SU-DHL-6 (cell line): Measurements from ENCODE around the gene SPATS1.

Experiments used
- H2AFZ ChIP-seq: fragments of 200-600 bp; sonication (generic); 2 replicates; pipeline ENCODE4 v1.6.1; 2014; ENCODE audit warnings: low read depth, mild to moderate bottlenecking, moderate library complexity, mixed read lengths, antibody characterized with exemption, low read length; ENCODE audit not compliant: severe bottlenecking
- H3F3A ChIP-seq: fragments of 200-600 bp; shearing (Covaris generic); 2 replicates; pipeline ENCODE4 v1.6.0; 2016; ENCODE audit warnings: antibody characterized with exemption, mild to moderate bottlenecking; ENCODE audit not compliant: insufficient read depth
- H3K27ac ChIP-seq: fragments of 200-600 bp; sonication (generic); 2 replicates; pipeline ENCODE4 v1.5.1; 2016; ENCODE audit warnings: low read depth, mild to moderate bottlenecking, low read length, moderate library complexity, mixed read lengths
- H3K27me3 ChIP-seq: fragments of 200-600 bp; sonication (generic), shearing (Covaris generic); 2 replicates; pipeline ENCODE4 v1.6.0; 2014; ENCODE audit warnings: mild to moderate bottlenecking, low read length
- H3K36me3 ChIP-seq: fragments of 200-600 bp; sonication (generic); 2 replicates; pipeline ENCODE4 v1.6.1; 2014; ENCODE audit warnings: mild to moderate bottlenecking, low read length, mixed read lengths
- H3K4me2 ChIP-seq: fragments of 300-600, 200-600 bp; shearing (Covaris generic), sonication (generic); 2 replicates; pipeline ENCODE4 v1.6.0; 2014; ENCODE audit warnings: low read length, low read depth, mild to moderate bottlenecking; ENCODE audit not compliant: poor library complexity, severe bottlenecking
- H3K4me3 ChIP-seq: fragments of 200-600 bp; sonication (generic); 2 replicates; pipeline ENCODE4 v1.5.1; 2014; ENCODE audit warnings: antibody characterized with exemption, low read length, mild to moderate bottlenecking, mixed read lengths; ENCODE audit not compliant: insufficient read depth, poor library complexity, severe bottlenecking
- H3K79me2 ChIP-seq: fragments of 200-600 bp; sonication (generic); 2 replicates; pipeline ENCODE4 v1.6.1; 2014; ENCODE audit warnings: mild to moderate bottlenecking, low read length, moderate library complexity; ENCODE audit not compliant: insufficient read depth
- H3K9ac ChIP-seq: fragments of 200-600 bp; sonication (generic); 2 replicates; pipeline ENCODE4 v1.7.0; 2014; ENCODE audit warnings: mild to moderate bottlenecking, low read length
- H3K9me2 ChIP-seq: fragments of 200-600 bp; sonication (generic); replicated peaks from 2 replicates; pipeline ENCODE4 v1.6.1; 2014; ENCODE audit warnings: low read length; ENCODE audit not compliant: insufficient read depth
- H3K9me3 ChIP-seq: fragments of 200-600 bp; sonication (generic); 2 replicates; pipeline ENCODE4 v1.6.1; 2014; ENCODE audit warnings: low read length, mixed read lengths; ENCODE audit not compliant: insufficient read depth
- H4K20me1 ChIP-seq: fragments of 200-600 bp; sonication (generic); 2 replicates; pipeline ENCODE4 v1.6.1; 2014; ENCODE audit warnings: low read depth, mild to moderate bottlenecking, antibody characterized with exemption, low read length, moderate library complexity, mixed read lengths
- EZH2phosphoT487 ChIP-seq: fragments of 200-600 bp; sonication (generic), shearing (Covaris generic); conservative IDR thresholded peaks from 2 replicates; pipeline ENCODE4 v1.6.1; 2018; ENCODE audit warnings: mild to moderate bottlenecking, antibody characterized with exemption, low read length, moderate library complexity, mixed read lengths
- TF ChIP-seq, protein P1 (sequence below): fragments of 200-600 bp; sonication (generic); IDR thresholded peaks from one replicate; pipeline ENCODE4 v1.5.1; 2017; ENCODE audit warnings: antibody characterized with exemption, mild to moderate bottlenecking, low read length, moderate library complexity; ENCODE audit not compliant: insufficient read depth, poor library complexity, severe bottlenecking

Gene SPATS1

DNA sequence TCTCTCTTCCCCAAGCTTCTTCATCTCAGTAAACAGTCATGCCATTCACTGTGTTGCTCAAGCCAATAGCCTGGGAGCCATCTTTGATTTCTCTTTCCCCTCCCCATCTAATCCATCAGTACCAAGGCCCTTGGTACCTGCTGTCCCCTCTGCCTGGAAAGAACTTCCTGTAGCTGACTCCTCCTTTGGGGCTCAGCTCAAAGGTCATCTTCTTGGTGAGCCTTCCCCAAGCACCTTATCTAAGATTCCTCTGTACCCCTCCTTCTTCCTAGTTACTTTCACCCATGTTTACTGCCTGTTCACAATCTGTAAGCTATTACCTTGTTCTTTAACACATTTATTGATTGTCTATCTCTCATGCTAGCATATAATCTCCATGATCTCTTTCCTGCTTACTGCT, 32.8 kb upstream of the SPATS1 start:
- Histone ChIP-seq H3K4me3 (no peak overlapping the region), H3K9ac (no peak overlapping the region), H3F3A (no peaks in the 10 kb centered on the region), H3K27me3 (no peaks in the 10 kb centered on the region), H3K9me2 (no peaks in the 10 kb centered on the region), H3K4me2 (no peak overlapping the region), H3K27ac (no peak overlapping the region), H3K9me3 (no peaks in the 10 kb centered on the region), H2AFZ (no peak overlapping the region), H3K79me2 (peaks cover 12% of the 10 kb centered on the region; the same call in 1 of the 2 replicates), H4K20me1 (no peaks in the 10 kb centered on the region), H3K36me3 (no peaks in the 10 kb centered on the region; the same call in 1 of the 2 replicates)
- TF ChIP-seq, protein P1, sequence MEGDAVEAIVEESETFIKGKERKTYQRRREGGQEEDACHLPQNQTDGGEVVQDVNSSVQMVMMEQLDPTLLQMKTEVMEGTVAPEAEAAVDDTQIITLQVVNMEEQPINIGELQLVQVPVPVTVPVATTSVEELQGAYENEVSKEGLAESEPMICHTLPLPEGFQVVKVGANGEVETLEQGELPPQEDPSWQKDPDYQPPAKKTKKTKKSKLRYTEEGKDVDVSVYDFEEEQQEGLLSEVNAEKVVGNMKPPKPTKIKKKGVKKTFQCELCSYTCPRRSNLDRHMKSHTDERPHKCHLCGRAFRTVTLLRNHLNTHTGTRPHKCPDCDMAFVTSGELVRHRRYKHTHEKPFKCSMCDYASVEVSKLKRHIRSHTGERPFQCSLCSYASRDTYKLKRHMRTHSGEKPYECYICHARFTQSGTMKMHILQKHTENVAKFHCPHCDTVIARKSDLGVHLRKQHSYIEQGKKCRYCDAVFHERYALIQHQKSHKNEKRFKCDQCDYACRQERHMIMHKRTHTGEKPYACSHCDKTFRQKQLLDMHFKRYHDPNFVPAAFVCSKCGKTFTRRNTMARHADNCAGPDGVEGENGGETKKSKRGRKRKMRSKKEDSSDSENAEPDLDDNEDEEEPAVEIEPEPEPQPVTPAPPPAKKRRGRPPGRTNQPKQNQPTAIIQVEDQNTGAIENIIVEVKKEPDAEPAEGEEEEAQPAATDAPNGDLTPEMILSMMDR: no peak
- TF ChIP-seq EZH2phosphoT487: no peak

DNA sequence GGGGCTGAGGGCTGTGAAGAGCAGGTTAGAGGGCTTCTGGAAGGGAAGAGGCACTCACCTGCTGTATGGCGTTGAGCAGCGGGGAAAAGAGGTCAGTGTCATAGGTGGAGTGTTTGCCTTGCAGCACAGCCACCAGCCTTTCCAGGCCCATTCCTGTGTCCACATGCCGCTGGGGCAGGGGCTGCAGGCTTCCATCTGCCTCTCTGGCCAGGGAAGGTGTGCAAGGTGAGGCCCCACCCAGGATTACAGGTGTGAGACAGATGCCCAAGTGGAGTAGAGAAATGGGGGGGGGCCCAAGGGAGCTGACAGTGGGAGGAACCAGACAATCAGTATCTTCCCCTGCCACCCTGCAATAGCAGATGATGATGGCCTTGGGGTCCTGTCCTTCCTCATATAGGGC, 32.2 kb upstream of the SPATS1 start:
- Histone ChIP-seq H3K79me2 (peaks cover 12% of the 10 kb centered on the region; the same call in 1 of the 2 replicates), H3K4me2 (no peak overlapping the region), H3K4me3 (no peak overlapping the region), H2AFZ (no peak overlapping the region), H3K36me3 (no peaks in the 10 kb centered on the region; the same call in 1 of the 2 replicates), H3F3A (no peaks in the 10 kb centered on the region), H4K20me1 (no peaks in the 10 kb centered on the region), H3K9ac (no peak overlapping the region), H3K9me2 (no peaks in the 10 kb centered on the region), H3K27ac (no peak overlapping the region), H3K9me3 (no peaks in the 10 kb centered on the region), H3K27me3 (no peaks in the 10 kb centered on the region)
- no peak for TF ChIP-seq EZH2phosphoT487
- TF ChIP-seq, protein P1: no peak

GRCh38 chr6:44311304-44311703, 31.1 kb upstream of the SPATS1 start:
- no peaks in the 10 kb centered on the region for H3K9me3 ChIP-seq
- no peak overlapping the region for H3K9ac ChIP-seq
- no peak overlapping the region for H3K27ac ChIP-seq
- H3K4me3 ChIP-seq: no peak overlapping the region
- H4K20me1 ChIP-seq: no peaks in the 10 kb centered on the region
- no peak overlapping the region for H2AFZ ChIP-seq
- H3K36me3 ChIP-seq: no peaks in the 10 kb centered on the region; the same call in 1 of the 2 replicates
- peaks cover 12% of the 10 kb centered on the region; the same call in 1 of the 2 replicates for H3K79me2 ChIP-seq
- TF ChIP-seq EZH2phosphoT487: no peak
- TF ChIP-seq, protein P1: no peak
- H3F3A ChIP-seq: no peaks in the 10 kb centered on the region
- no peaks in the 10 kb centered on the region for H3K27me3 ChIP-seq
- no peak overlapping the region for H3K4me2 ChIP-seq
- H3K9me2 ChIP-seq: no peaks in the 10 kb centered on the region
